Endothelial cell (in vitro differentiated cells): ENCODE data around the gene DLX6. TPM values are rescaled to one million over a fixed set of nuclear protein-coding genes. Genes with fewer than 3 reads are reported as not detected.
A peak's percentile ranks its signal among the peaks of the same experiment; 100 is the strongest.

Experiments
- DNase-seq: peaks from one replicate; pipeline ENCODE4 v3.0.0; 2021; ENCODE audit warnings: low spot score
- H3K27ac Mint-ChIP-seq: one replicate; pipeline ENCODE4 v1.8.0; 2021; ENCODE audit warnings: mixed read lengths, inconsistent platforms; ENCODE audit not compliant: unreplicated experiment
- H3K27me3 Mint-ChIP-seq: one replicate; pipeline ENCODE4 v1.8.0; 2021; ENCODE audit warnings: mild to moderate bottlenecking, moderate library complexity, mixed read lengths, inconsistent platforms; ENCODE audit not compliant: unreplicated experiment
- H3K36me3 Mint-ChIP-seq: one replicate; pipeline ENCODE4 v1.8.0; 2021; ENCODE audit warnings: mild to moderate bottlenecking, low read depth, mixed read lengths, inconsistent platforms; ENCODE audit not compliant: unreplicated experiment
- H3K4me1 Mint-ChIP-seq: one replicate; pipeline ENCODE4 v1.8.0; 2021; ENCODE audit warnings: mild to moderate bottlenecking, mixed read lengths, inconsistent platforms; ENCODE audit not compliant: unreplicated experiment
- H3K4me3 Mint-ChIP-seq: one replicate; pipeline ENCODE4 v1.8.0; 2021; ENCODE audit warnings: mild to moderate bottlenecking, mixed read lengths, inconsistent platforms; ENCODE audit not compliant: unreplicated experiment
- H3K9me3 Mint-ChIP-seq: one replicate; pipeline ENCODE4 v1.8.0; 2021; ENCODE audit warnings: mixed read lengths, inconsistent platforms; ENCODE audit not compliant: unreplicated experiment
- total RNA-seq: library from RNA; stranded (reverse); fragmentation: NEBNext Ultra II Directional; extraction: Animal tissue kit (Norgen Biotek cat#: 25700); gene quantifications from one replicate; pipeline ENCODE4 v1.2.1, GENCODE V29; 2021; ENCODE audit not compliant: unreplicated experiment
- TF ChIP-seq, protein P1 (sequence below): fragments of 200-600 bp; sonication (generic); IDR thresholded peaks from one replicate; pipeline ENCODE4 v1.5.0; 2021; ENCODE audit warnings: antibody characterized with exemption; ENCODE audit not compliant: unreplicated experiment

DLX6 gene
- total RNA-seq, 1 donor from 2014 or later: not detected

DNA sequence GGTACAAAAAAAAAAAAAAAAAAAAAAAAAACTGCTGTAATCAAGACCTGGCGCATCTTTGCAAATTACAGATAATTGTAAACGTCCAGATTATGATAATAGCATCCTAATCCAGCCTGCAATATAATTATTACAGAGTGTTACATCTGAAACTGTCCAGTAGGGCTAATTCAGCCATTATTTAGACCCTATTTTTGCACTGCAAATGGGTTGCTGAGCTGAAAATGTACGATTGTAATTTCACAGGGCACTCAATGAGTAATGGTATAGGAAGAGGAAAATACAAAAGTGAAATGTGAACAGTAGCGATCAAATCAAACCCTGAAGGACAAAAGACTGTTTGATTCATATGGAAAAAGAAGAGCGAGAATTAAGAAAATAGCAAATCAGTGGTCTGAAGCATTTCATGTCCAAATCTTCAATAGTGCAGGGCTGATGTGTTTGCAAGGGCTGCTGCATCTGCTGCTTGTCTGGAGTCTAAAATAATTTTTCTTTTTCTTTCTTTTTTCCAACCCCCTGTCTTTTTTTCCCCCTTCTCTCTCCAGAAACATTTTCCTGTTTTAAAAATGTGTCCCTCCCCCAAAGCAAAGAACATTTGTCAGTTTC lies 8.9 kb downstream of the DLX6 start:
- Mint-ChIP-seq H3K27me3 (peaks cover 53% of the 10 kb centered on the region), H3K4me3 (no peak overlapping the region), H3K4me1 (peaks cover 22% of the 10 kb centered on the region), H3K36me3 (no peaks in the 10 kb centered on the region), H3K9me3 (no peaks in the 10 kb centered on the region), H3K27ac (no peak overlapping the region)
- TF ChIP-seq, protein P1, sequence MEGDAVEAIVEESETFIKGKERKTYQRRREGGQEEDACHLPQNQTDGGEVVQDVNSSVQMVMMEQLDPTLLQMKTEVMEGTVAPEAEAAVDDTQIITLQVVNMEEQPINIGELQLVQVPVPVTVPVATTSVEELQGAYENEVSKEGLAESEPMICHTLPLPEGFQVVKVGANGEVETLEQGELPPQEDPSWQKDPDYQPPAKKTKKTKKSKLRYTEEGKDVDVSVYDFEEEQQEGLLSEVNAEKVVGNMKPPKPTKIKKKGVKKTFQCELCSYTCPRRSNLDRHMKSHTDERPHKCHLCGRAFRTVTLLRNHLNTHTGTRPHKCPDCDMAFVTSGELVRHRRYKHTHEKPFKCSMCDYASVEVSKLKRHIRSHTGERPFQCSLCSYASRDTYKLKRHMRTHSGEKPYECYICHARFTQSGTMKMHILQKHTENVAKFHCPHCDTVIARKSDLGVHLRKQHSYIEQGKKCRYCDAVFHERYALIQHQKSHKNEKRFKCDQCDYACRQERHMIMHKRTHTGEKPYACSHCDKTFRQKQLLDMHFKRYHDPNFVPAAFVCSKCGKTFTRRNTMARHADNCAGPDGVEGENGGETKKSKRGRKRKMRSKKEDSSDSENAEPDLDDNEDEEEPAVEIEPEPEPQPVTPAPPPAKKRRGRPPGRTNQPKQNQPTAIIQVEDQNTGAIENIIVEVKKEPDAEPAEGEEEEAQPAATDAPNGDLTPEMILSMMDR: no peak
- DNase-seq: no peak

DNA sequence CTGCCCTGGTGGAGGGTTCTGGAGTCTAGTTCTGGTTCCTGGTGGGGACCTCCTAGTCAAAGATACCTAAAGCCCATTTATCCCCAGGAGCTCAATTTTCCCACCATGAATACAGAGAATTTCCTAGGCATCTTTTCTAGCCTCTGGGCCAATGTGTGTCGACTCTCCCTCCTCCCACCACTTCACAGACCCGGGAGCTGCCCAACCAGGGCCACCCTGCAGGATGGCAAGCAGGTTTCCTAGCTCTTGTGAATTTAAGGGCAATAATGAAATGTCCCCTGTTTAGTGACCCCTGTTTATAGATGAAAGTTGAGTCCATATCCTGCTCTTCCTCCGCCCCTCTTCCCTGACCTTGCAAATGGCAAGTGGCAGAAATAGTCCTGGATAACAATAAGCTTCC lies 9.9 kb downstream of the DLX6 start:
- H3K27me3 Mint-ChIP-seq: peaks cover 44% of the 10 kb centered on the region
- no peak overlapping the region for H3K4me3 Mint-ChIP-seq
- no peaks in the 10 kb centered on the region for H3K9me3 Mint-ChIP-seq
- H3K36me3 Mint-ChIP-seq: no peaks in the 10 kb centered on the region
- no peak overlapping the region for H3K27ac Mint-ChIP-seq
- peaks cover 28% of the 10 kb centered on the region for H3K4me1 Mint-ChIP-seq
- no peak for DNase-seq
- TF ChIP-seq, protein P1: no peak

DNA sequence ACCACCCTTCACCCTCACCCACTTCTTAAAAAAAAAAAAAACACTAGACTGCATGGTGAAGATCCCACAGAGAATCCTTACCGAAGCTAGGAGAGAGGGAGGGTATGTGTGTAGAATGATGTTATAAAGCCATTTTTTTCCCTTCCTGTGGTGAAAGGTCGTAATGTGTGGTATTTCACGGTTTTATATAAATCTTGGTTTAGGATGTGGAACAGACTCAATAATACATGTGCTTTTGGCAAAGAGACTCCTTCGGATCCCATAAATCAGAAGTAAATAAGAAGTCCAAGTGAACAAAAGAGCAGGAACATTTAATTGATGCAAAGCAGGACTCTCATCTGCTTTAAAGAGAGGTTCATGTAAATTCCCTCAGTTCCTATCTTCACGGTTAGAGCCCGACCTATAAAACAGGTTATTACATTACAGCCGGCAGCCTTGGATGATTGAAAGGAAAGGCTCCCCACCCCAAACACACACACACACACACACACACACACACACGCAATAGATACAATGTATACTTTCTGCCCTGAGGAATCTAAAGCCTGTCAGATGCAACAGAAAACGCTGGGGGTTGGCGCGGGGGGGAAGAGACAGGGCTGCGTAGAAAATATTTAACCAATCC lies 10.5 kb downstream of the DLX6 start:
- TF ChIP-seq, protein P1: no peak
- no peak for DNase-seq
- H3K27ac Mint-ChIP-seq: no peak overlapping the region
- H3K4me1 Mint-ChIP-seq: peaks cover 33% of the 10 kb centered on the region
- peak overlapping the region; percentile 39 for H3K4me3 Mint-ChIP-seq
- peaks cover 48% of the 10 kb centered on the region for H3K27me3 Mint-ChIP-seq
- H3K36me3 Mint-ChIP-seq: no peaks in the 10 kb centered on the region
- H3K9me3 Mint-ChIP-seq: no peaks in the 10 kb centered on the region

DNA sequence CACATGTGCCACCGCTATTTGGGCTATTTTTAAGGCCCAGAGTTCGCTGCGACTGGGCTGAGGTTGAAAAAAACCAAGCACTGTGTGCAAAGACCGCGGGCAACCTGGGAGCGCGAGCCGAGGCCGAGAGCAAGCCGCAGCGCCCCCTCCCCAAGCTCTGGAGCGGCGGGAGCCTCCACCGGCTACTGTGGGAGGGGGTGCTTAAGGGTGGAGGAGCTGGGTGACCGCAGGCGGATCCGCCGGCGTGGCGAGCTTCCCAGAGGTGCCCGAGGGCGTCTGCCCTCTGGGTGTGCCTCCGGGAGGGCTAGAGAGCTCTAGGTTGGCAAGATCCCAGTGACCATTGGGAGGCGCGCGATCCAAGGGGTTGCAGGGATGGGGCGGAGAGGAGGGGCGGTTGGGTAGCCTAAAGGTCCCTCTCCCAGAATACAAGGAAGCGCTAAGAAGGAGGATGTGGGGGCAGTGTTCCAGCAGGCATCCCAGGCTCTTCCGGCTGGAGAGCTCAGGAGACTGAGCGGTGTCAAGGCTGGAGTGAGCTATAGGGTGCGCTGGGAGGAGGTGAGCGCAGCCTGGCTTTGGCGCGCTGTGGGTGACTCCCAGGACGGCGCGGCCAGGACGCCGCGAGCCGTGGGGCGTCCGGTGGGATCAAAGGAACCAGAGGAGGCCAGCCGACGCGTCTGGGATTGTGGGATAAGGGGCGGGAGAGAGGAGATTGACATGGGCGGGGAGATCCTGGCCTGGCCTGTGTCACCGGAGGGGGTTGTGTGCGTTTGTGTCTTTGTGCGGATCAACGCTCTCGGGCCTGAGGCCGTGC lies 11.2 kb downstream of the DLX6 start:
- no peak overlapping the region for H3K27ac Mint-ChIP-seq
- TF ChIP-seq, protein P1: no peak
- DNase-seq: no peak
- H3K27me3 Mint-ChIP-seq: peaks cover 45% of the 10 kb centered on the region
- H3K4me3 Mint-ChIP-seq: peak overlapping the region; percentile 32
- peaks cover 36% of the 10 kb centered on the region for H3K4me1 Mint-ChIP-seq
- H3K9me3 Mint-ChIP-seq: no peaks in the 10 kb centered on the region
- H3K36me3 Mint-ChIP-seq: no peaks in the 10 kb centered on the region
